ENCODE measurements around the gene NUDCD2. TPM values are rescaled to one million over a fixed set of nuclear protein-coding genes. Genes with fewer than 3 reads are reported as not detected.

NUDCD2 gene
- total RNA-seq, 1 donor from 2014 or later, result 68.2 TPM

GRCh38 chr5:163478982-163479271 lies 19.0 kb upstream of the NUDCD2 start:
- H3K36me3 ChIP-seq, result peaks cover 44% of the 10 kb centered on the region
- H3K4me1 ChIP-seq, result no peaks in the 10 kb centered on the region
- TF ChIP-seq CTCF (IDR thresholded peaks at IDR 0.05) (no peak), EZH2 (IDR thresholded peaks at IDR 0.05) (no peak), EZH2phosphoT487 (IDR thresholded peaks at IDR 0.05) (no peak)
- H3K9me3 ChIP-seq (ENCODE audit: low read depth), result no peaks in the 10 kb centered on the region
- no peaks in the 10 kb centered on the region for H3K79me2 ChIP-seq (ENCODE audit: low read depth)
- no peaks in the 10 kb centered on the region for H3K27me3 ChIP-seq
- no peak overlapping the region for H3K4me2 ChIP-seq
- DNase-seq (ENCODE audit: low spot score), result no peak
- no peak overlapping the region for H3K27ac ChIP-seq
- Mint-ChIP-seq H3K36me3 (peaks cover 33% of the 10 kb centered on the region), H3K4me1 (no peaks in the 10 kb centered on the region), H3K9me3 (no peaks in the 10 kb centered on the region), H3K4me3 (no peak overlapping the region), H3K27me3 (ENCODE audit: insufficient read depth, low read depth) (no peaks in the 10 kb centered on the region), H3K27ac (no peak overlapping the region)
- H3K9ac ChIP-seq, result no peak overlapping the region
- no peak overlapping the region for H3K4me3 ChIP-seq
- H4K20me1 ChIP-seq (ENCODE audit: low read depth), result no peaks in the 10 kb centered on the region
- peaks cover 3% of the 10 kb centered on the region for H3F3A ChIP-seq (ENCODE audit: low read depth)
- H2AFZ ChIP-seq (replicated peaks), result no peak overlapping the region

DNA sequence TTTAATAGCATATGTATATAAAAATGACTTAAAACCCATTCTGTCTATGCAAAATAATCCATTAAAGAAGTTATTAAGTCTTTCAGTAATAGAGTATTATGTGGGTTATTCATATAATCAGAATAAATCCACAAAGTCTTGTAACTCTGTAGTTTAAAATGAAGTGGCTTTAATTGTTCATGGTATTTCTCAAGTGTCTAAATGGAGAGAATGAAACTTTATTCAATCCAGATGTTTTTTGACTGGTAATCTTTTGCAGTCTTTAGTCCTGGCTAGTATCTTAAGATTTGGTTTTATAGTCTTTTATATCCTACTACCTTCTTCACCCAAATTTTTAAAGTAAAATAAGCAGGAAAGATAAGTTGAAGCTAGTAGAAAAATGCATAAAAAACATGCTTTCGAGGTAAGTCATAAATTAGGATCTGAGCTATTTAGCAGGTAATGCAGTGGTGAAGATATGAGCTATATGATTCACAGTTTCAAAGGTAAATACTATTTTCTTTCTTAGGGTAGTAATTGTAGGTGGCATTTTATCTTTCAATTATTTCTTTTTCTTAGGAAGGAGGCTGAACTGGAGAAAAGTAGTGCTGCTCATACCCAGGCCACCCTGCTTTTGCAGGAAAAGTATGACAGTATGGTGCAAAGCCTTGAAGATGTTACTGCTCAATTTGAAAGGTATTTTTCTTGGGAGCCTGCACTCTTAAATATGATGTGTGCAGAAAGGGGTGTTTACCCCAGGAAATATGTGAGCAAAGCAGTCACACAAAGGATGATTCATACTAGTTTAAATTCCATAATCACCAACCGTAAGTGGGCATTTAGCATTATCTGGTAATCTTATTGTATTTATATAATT lies 18.5 kb upstream of the NUDCD2 start:
- no peak for DNase-seq (ENCODE audit: low spot score)
- Histone ChIP-seq H3K27ac (no peak overlapping the region), H3K36me3 (peaks cover 44% of the 10 kb centered on the region), H3K4me3 (no peak overlapping the region), H4K20me1 (ENCODE audit: low read depth) (no peaks in the 10 kb centered on the region), H3K9me3 (ENCODE audit: low read depth) (no peaks in the 10 kb centered on the region), H3K4me2 (no peak overlapping the region), H3K27me3 (no peaks in the 10 kb centered on the region), H3F3A (ENCODE audit: low read depth) (peaks cover 3% of the 10 kb centered on the region), H3K79me2 (ENCODE audit: low read depth) (no peaks in the 10 kb centered on the region), H3K4me1 (no peaks in the 10 kb centered on the region), H3K9ac (no peak overlapping the region), H2AFZ (replicated peaks) (no peak overlapping the region)
- H3K36me3 Mint-ChIP-seq, result peaks cover 33% of the 10 kb centered on the region
- H3K4me3 Mint-ChIP-seq, result no peak overlapping the region
- H3K4me1 Mint-ChIP-seq, result no peaks in the 10 kb centered on the region
- H3K27me3 Mint-ChIP-seq (ENCODE audit: insufficient read depth, low read depth), result no peaks in the 10 kb centered on the region
- TF ChIP-seq EZH2 (IDR thresholded peaks at IDR 0.05), result no peak
- TF ChIP-seq CTCF (IDR thresholded peaks at IDR 0.05), result no peak
- no peak for TF ChIP-seq EZH2phosphoT487 (IDR thresholded peaks at IDR 0.05)
- no peaks in the 10 kb centered on the region for H3K9me3 Mint-ChIP-seq
- H3K27ac Mint-ChIP-seq, result no peak overlapping the region

DNA sequence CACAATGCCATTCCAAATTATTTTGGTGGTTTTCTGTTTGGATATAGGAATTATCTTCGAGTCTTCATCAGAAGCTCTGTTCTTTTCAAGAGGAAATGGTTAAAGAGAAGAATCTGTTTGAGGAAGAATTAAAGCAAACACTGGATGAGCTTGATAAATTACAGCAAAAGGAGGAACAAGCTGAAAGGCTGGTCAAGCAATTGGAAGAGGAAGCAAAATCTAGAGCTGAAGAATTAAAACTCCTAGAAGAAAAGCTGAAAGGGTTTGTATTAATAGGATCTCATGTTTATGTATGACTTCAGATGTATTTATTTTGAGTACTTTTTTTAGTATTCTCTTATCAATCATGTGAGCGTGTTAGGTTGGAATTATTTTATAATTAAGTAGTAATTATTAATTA lies 15.5 kb upstream of the NUDCD2 start:
- peaks cover 33% of the 10 kb centered on the region for H3K36me3 ChIP-seq
- DNase-seq (ENCODE audit: low spot score), result no peak
- H3K79me2 ChIP-seq (ENCODE audit: low read depth), result no peaks in the 10 kb centered on the region
- Mint-ChIP-seq H3K27me3 (ENCODE audit: insufficient read depth, low read depth) (no peaks in the 10 kb centered on the region), H3K4me3 (no peak overlapping the region), H3K27ac (no peak overlapping the region), H3K4me1 (no peaks in the 10 kb centered on the region), H3K36me3 (peaks cover 31% of the 10 kb centered on the region), H3K9me3 (no peaks in the 10 kb centered on the region)
- H3F3A ChIP-seq (ENCODE audit: low read depth), result peaks cover 3% of the 10 kb centered on the region
- H3K4me3 ChIP-seq, result no peak overlapping the region
- no peaks in the 10 kb centered on the region for H3K27me3 ChIP-seq
- H3K4me2 ChIP-seq, result no peak overlapping the region
- no peaks in the 10 kb centered on the region for H4K20me1 ChIP-seq (ENCODE audit: low read depth)
- no peak for TF ChIP-seq EZH2 (IDR thresholded peaks at IDR 0.05)
- no peak for TF ChIP-seq CTCF (IDR thresholded peaks at IDR 0.05)
- no peak for TF ChIP-seq EZH2phosphoT487 (IDR thresholded peaks at IDR 0.05)
- H3K9ac ChIP-seq, result no peak overlapping the region
- no peaks in the 10 kb centered on the region for H3K9me3 ChIP-seq (ENCODE audit: low read depth)
- H3K4me1 ChIP-seq, result no peaks in the 10 kb centered on the region
- no peak overlapping the region for H3K27ac ChIP-seq
- H2AFZ ChIP-seq (replicated peaks), result no peak overlapping the region
